Measurements from ENCODE around the gene EPHB1.

Gene EPHB1

GRCh38 chr3:134810052-134810435 is 15.0 kb downstream of the EPHB1 start:
- no peak for DNase-seq

DNA sequence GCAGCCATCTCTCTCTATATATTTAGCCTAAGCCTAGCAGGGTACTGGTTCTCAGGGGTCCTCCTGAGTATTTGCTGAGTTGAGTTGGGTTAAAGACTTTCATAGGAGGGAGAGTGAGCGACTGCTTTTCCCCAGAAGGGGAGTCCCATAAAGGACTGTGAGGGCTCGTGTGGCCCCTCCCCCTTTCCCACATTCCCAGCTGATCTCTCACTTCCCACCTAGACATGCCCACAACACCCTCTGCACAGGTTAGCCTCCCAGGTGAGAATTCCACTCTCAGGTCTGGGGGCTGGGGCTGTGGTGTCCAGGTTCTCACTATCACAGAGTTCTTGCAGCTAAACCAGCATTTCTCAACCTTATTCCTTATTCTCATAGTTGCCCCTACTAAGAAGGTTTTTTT is 15.8 kb downstream of the EPHB1 start:
- DNase-seq, result no peak

- DNase-seq, result no peak
Measured at GRCh38 chr3:134813618-134814017, 18.6 kb downstream of the EPHB1 start.

DNA sequence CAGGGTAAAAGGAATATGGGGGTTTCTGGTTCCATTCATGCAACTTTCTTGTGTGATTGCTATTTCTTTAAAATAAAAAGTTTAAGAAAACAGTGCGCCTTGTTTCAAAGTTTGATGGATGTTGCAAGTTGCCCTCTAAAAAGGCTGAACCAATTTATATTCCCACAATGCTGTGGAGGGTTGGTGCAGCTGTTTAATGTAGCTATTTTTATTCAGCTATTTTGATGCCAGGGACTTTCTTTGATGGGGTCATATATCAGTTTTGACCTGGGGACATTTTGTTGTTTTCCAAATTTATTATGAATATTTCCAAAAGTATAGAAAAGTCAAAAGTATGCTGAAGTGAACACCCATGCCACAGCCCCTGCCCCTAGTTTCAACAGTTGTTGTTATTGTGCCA is 20.5 kb downstream of the EPHB1 start:
- no peak for DNase-seq

GRCh38 chr3:134816623-134817022 is 21.6 kb downstream of the EPHB1 start:
- no peak for DNase-seq

- no peak for DNase-seq
Measured at GRCh38 chr3:134817297-134817696, 22.2 kb downstream of the EPHB1 start.

- no peak for DNase-seq
Measured at GRCh38 chr3:134820994-134821393, 25.9 kb downstream of the EPHB1 start.

DNA sequence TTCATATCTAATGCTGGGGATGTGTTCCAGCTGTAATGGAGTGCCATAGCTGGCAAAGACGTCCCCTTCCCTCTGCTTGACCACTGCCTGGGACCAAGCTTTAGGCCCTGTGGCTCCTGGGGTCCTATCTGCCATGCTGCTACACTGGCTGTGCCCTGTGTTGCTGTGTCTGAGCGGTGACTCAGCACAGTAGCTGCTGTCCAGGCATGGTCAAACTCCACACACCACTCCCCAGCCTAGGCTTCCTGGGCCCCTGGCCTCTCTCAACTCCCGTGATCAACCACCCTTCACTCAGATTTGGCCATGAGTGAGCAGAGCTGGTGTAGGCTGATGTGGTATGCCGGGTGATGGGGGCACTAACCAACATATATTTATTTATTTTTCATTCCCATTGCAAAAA is 27.0 kb downstream of the EPHB1 start:
- DNase-seq, result no peak

DNA sequence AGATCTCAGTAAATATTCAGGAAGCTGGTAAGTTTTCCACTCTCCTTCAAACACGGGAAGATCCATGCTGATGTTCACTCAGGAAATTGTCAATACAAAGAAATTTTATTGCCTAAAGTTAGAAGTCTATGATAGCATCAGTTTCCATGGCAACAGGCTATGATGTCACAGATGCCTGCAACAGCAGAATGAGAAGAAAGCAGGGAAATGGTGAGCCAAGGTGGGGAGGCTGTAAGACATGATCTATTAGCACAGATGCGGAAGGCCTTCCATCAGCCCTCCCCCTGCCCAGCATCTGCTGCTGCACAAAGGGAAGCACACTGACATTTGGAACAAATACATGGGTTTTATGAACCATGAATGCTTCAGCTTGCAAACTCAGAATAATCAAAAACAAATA is 28.6 kb downstream of the EPHB1 start:
- DNase-seq, result no peak

DNA sequence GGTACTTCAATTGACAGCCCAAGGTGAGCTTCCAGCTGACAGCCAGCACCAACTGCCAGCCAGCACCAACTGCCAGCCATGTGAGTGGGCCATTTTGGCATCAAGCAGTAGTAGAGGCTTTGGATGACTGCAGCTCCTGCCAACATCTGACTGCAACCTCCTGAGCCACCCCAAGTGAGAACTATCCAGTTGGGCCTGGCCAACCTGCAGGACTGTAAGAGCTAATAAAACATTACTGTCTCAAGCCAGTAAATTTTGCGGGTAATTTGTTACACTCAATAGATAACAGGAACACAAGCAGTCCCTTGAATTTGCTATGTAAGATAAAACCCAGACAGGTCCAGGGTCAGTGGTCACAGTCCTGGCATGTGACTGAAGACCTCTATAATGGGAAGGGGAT is 29.7 kb downstream of the EPHB1 start:
- DNase-seq, result no peak

- no peak for DNase-seq
Measured at GRCh38 chr3:134827213-134827612, 32.2 kb downstream of the EPHB1 start.

GRCh38 chr3:134829721-134830120 is 34.7 kb downstream of the EPHB1 start:
- DNase-seq, result no peak

GRCh38 chr3:134832585-134832984 is 37.5 kb downstream of the EPHB1 start:
- no peak for DNase-seq

DNA sequence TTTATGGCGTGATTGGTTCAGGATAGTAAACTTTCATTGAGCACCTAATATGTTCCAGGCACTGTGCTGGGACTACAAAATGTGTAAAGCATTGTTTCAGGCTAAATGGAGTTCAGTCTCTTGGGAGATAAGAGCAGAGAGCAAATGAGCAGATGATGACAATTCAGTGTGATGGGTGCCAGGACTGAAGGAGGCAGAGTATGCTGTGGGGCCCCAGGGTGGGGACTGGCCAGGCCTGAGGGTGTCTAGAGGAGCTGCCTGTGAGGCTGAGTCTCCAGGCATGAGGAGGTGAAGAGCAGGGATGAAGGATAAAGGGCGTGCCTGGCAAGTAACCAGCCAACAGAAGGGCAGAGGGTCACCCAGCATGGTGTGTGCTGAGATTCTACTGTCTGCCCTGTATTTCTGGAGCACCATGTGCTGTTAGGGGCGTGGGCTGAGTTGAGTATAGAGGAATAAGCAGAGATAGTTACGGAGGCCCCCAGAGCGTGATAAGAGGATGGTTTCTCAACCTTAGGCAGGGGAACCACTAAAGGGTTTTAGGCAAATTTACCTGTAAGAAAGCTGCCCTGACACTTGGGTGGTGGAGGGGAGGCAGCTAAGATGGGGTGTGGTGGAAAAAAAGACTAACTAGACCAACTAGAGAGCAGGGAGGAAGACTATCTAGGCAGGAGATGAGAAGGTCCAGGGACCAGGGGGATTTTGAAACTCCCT is 38.5 kb downstream of the EPHB1 start:
- DNase-seq, result no peak

- no peak for DNase-seq
Measured at GRCh38 chr3:134836921-134837320, 41.9 kb downstream of the EPHB1 start.

DNA sequence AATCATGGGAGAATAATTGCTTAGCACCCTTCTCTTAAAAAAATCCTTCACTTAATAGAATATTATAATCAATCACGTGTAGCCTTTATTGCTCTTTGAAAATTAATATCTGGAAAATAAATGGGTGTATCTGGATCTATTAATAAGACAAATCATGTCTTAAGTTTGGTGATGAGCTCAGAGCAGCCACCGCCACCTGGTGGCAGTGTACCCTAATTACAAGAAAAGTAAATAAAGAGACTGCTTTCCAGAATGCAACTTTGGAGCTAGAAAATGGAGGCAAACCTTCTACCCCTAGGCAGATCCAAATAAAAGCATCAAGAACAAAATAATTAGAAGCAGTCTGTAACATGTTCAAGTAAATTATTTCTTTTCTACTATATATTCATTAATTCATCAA is 43.5 kb downstream of the EPHB1 start:
- DNase-seq, result no peak

DNA sequence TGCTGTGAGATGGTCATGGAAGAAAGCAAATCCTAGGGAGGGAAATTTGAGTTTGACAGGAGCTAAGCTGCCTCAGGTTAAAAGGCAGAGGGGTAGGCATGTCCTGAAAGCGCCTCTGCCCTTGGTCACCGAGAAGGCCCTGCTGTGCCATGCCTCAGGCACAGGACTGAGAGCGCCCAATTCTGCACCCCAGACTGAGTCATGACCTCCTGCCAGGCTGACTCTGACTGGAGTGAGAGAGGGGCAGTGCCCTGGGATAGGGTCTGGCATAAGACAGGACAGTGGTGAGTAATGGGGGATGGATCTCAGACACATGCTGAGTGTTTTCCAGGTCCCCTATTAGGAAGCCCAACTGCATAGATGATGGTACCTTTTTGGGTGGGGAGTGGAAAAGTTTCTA is 44.4 kb downstream of the EPHB1 start:
- DNase-seq, result no peak

DNA sequence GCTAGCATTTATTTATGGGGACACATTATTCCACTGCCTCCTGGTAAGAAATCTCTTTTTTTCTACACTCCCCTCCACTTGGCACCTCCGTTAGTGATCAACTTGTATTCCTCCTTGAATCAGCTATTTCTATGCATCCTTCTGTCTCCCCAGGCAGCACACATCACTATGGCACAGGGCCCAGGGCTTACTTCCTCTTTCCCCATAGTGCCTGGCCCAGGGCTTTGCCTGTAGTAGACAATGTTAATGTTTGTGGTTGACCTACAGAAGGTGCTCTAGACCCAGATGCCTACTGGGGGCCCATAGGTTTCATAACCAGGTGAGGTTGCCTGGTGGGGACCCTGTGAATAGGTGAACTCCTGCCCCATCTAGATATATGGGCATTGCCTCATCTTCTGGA is 44.9 kb downstream of the EPHB1 start:
- no peak for DNase-seq

DNA sequence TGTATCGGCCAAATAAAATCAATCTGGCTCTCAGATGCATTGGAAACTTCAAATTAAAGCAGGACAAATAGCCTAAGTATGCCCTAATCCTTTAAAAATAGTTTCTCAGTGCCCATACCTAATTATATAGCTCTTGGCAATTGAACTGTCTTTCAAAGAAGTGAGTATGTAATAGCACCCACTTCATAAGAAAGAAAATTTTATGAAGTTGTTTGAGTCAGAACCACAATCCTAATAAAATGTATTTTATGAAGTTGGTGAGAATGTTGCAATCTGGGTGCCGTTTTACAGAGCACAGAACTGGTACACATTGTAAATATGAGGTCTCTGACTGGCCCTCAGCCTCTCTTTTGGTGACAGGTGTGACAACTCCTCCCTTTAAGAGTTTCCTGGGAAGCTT is 45.4 kb downstream of the EPHB1 start:
- no peak for DNase-seq

GRCh38 chr3:134846084-134846483 is 51.0 kb downstream of the EPHB1 start:
- no peak for DNase-seq

DNA sequence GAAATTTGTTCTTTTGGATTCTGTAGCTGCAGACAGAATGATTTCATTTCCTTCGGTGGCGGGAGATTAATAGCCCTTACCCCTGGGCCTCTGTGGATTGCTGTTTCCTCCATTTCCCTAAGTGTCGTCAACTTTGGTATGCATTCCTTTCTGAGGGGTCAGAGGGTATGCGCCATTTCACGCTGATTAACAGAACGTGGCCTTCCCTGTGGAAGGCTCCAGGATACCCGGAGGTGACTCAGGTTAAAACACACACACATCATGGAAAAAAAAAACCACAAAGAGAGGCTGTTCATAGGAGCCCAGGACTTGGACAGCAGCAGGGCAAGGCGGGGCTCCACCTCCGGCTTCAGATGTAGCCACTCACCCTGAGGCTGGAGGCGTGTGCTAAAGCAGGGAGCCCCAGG is 51.9 kb downstream of the EPHB1 start:
- no peak for DNase-seq

GRCh38 chr3:134847349-134847748 is 52.3 kb downstream of the EPHB1 start:
- no peak for DNase-seq

DNA sequence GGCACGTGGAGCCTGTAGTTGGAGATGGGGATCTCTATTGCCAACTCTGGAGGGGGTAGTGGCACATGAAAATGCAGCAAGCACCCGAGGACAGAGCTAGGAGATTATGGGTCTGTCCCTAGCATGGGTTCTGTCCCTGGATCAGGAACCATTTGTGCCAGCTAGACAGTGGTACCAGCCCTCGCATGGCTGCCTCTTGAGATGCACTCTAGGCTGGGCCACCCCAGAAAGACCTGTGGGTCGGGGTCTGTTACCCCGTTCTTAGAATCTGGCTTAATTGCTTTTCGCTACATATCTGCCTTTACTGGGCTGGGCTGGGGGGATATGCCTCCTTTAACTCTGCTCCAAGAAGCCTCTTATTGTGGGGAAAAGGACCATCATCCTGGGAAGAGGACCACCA is 54.5 kb downstream of the EPHB1 start:
- no peak for DNase-seq

- no peak for DNase-seq
Measured at GRCh38 chr3:134850761-134851160, 55.7 kb downstream of the EPHB1 start.

DNA sequence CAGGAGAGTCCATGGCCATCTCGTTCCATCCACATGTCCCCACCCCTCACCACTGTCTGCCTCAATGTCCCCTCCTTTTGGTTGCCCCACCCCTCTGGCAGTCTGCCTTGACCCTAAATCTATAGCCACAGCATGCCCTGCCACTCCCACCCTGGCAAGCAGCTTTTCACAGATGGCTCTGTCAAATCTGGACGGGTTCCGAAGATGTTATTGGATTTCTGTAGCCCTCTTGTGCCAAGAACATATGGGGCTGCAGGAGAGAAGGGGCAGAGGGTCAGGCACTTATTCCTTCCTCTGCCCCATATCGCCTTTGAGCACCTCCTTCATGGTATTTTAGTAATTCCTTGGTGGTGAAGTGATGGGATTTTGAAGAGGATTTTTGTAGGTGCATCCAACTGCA is 57.1 kb downstream of the EPHB1 start:
- no peak for DNase-seq

- DNase-seq, result no peak
Measured at GRCh38 chr3:134852893-134853351, 57.9 kb downstream of the EPHB1 start.
